Measurements from ENCODE around the gene NDUFA6.

DNA sequence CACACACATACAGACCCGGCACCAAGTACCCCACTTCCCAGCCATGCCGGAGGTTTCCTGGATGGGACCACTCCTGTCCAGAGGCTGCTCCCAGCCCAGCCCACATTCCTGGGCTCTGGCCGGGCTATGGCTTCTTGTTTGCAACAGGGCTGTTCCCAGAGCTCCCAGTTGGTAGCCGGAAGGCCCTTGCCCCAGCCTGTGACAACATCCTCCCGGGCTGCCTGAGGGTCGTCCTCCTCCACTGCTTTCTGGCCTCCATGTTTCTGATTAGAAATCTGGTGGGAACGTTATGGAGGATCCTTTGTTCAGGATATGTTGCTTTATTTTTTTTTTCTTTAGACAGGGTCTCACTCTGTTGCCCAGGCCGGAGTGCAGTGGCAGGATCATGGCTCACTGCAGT is 41.0 kb upstream of the NDUFA6 start:
- TF ChIP-seq, protein P1, sequence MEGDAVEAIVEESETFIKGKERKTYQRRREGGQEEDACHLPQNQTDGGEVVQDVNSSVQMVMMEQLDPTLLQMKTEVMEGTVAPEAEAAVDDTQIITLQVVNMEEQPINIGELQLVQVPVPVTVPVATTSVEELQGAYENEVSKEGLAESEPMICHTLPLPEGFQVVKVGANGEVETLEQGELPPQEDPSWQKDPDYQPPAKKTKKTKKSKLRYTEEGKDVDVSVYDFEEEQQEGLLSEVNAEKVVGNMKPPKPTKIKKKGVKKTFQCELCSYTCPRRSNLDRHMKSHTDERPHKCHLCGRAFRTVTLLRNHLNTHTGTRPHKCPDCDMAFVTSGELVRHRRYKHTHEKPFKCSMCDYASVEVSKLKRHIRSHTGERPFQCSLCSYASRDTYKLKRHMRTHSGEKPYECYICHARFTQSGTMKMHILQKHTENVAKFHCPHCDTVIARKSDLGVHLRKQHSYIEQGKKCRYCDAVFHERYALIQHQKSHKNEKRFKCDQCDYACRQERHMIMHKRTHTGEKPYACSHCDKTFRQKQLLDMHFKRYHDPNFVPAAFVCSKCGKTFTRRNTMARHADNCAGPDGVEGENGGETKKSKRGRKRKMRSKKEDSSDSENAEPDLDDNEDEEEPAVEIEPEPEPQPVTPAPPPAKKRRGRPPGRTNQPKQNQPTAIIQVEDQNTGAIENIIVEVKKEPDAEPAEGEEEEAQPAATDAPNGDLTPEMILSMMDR (conservative IDR thresholded peaks at IDR 0.05; ENCODE audit: low read depth, low read length) = no peak
- TF ChIP-seq EZH2 (IDR thresholded peaks at IDR 0.05; ENCODE audit: borderline replicate concordance, low read depth, low read length, poor library complexity, severe bottlenecking) = no peak

All from A673 (cell line).